Pericardium fibroblast (primary cell): ENCODE results near the gene CCDC86. TPM values are rescaled to one million over a fixed set of nuclear protein-coding genes. Genes with fewer than 3 reads are reported as not detected.

Source experiments
- total RNA-seq: library from RNA; depleted of rRNA; stranded (reverse); fragments of >200 nt; gene quantifications from 2 replicates; pipeline ENCODE4 v1.2.3, GENCODE V29; 2015

CCDC86 gene, protein sequence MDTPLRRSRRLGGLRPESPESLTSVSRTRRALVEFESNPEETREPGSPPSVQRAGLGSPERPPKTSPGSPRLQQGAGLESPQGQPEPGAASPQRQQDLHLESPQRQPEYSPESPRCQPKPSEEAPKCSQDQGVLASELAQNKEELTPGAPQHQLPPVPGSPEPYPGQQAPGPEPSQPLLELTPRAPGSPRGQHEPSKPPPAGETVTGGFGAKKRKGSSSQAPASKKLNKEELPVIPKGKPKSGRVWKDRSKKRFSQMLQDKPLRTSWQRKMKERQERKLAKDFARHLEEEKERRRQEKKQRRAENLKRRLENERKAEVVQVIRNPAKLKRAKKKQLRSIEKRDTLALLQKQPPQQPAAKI
- 18.1 and 20.2 TPM in 2 replicates for total RNA-seq

DNA sequence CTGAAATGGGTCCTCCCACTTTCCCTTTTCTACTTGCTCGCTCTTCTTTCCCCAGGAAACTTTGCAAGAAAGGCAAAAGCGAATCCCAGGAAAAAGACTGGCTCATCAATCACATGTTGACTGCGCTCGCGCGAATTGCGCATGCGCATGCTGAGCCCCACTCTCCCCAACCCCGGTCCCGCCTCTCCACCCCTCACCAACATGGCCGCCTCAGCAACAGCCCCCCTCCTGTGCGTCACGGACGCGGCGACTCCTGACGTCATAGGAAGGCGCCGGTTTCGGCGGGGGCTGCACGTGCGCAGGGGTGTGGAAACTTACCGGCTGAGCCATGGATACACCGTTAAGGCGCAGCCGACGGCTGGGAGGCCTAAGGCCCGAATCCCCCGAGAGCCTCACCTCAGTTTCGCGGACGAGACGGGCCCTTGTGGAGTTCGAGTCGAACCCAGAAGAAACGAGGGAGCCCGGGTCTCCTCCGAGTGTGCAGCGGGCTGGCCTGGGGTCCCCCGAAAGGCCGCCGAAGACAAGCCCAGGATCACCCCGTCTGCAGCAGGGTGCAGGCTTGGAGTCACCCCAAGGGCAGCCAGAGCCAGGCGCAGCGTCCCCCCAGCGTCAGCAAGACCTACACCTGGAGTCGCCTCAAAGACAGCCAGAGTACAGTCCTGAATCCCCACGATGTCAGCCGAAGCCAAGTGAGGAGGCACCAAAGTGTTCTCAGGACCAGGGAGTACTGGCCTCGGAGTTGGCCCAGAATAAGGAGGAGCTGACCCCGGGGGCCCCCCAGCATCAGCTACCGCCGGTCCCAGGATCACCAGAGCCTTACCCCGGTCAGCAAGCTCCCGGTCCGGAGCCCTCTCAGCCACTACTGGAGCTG lies at the start of gene CCDC86:
Gene CCDC86, plus strand, starts transcription at position 317 of the 871 bp plus-strand sequence. Its CDS starts 12 bp downstream, at position 329.

DNA sequence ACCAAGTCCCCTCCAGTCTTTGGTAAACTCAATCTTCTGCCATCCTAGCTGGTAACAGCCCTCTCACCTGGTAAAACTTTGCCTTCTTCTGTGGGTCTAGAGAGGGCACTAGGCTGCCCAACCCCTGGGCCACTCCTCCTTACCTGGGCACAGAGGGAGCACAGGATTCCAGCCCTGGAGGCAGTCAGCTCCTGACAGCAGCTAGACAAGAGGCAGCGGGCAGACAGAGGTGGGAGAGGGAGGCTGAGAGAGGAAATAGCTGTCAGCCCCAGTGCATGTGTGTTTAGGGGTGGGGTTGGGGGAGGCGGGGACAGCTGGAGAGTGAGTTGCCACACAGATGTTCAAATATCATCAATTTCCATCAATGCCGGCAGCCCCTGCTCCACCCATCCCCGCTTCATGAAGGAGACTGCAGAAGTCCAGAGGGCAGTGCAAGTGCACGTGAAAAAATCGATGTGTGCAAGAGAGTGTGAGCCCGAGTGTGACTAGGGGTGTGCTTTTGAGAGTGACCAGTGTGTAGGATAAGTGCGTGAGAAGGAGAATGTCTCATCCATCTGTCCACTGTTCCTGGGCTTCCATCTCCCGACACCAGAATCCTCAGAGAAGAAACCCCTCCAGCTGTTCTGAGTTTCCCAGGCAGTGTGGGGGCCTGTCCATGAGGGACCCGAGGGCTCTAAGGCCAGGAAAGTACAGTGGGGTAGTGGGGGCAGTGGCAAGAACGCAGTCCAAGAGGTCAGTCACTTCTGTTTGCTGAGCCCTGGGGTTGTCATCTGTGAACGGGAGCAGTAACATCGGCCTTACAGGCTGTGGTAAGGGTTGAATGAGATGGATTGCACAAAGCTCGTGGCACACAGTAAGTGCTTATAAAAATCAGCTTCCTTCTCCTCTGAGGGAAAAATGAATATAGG lies 14.1 kb downstream of the CCDC86 start, which contains the start of gene PTGDR2:
Gene PTGDR2, minus strand, starts transcription at position 225 of the 908 bp plus-strand sequence. CDS start 2,228 bp downstream, outside the sequence.

GRCh38 chr11:60866911-60867870 lies 25.3 kb downstream of the CCDC86 start, which contains the start of gene ZP1:
ZP1 (plus strand) TSS chr11:60867542; CDS start chr11:60867562, 20 bp downstream.

Other genes with a start within 250 kb of the CCDC86 start
- not detected in 2 replicates for gene MS4A8, start 142.5 kb upstream of the CCDC86 start, total RNA-seq
- gene MS4A18, start 117.4 kb upstream of the CCDC86 start, total RNA-seq = not detected in 2 replicates
- gene MS4A15, start 85.2 kb upstream of the CCDC86 start, total RNA-seq = not detected in 2 replicates
- not detected in 2 replicates for gene MS4A10, start 56.8 kb upstream of the CCDC86 start, total RNA-seq
- 0.77 and 0.93 TPM in 2 replicates for gene PTGDR2, start 13.8 kb downstream of the CCDC86 start, total RNA-seq
- 0.34 and 0.93 TPM in 2 replicates for gene ZP1, start 25.4 kb downstream of the CCDC86 start, total RNA-seq
- 63.2 and 78.3 TPM in 2 replicates for gene PRPF19, start 64.5 kb downstream of the CCDC86 start, total RNA-seq
- gene TMEM109, start 72.0 kb downstream of the CCDC86 start, total RNA-seq = 60.5 and 77.4 TPM in 2 replicates
- gene TMEM132A, start 82.3 kb downstream of the CCDC86 start, total RNA-seq = 19.8 and 22.2 TPM in 2 replicates
- gene SLC15A3, start 110.1 kb downstream of the CCDC86 start, total RNA-seq = 3.5 and 6.3 TPM in 2 replicates
- gene CD6, start 129.6 kb downstream of the CCDC86 start, total RNA-seq = not detected in 2 replicates